GM10266 (cell line): ENCODE measurements around the gene ARMC2.

Experiments
- DNase-seq: peaks from one replicate; pipeline ENCODE4 v3.0.0; 2012; ENCODE audit errors: extremely low spot score
- CTCF ChIP-seq: IDR thresholded peaks from 2 replicates; pipeline ENCODE4 v1.5.1; 2012; ENCODE audit warnings: mild to moderate bottlenecking, low read depth; ENCODE audit not compliant: control insufficient read depth, insufficient read depth; ENCODE audit errors: missing control alignments

ARMC2 gene

GRCh38 chr6:109001291-109001894 is 153.2 kb downstream of the ARMC2 start:
- TF ChIP-seq CTCF = no peak
- DNase-seq = no peak

- no peak for TF ChIP-seq CTCF
- DNase-seq = no peak
Observed at GRCh38 chr6:109002051-109002697, 154.0 kb downstream of the ARMC2 start.

GRCh38 chr6:109002882-109003281 is 154.7 kb downstream of the ARMC2 start:
- DNase-seq = no peak
- TF ChIP-seq CTCF = no peak

GRCh38 chr6:109006818-109007217 is 158.6 kb downstream of the ARMC2 start:
- no peak for DNase-seq
- no peak for TF ChIP-seq CTCF

GRCh38 chr6:109007521-109007920 is 159.3 kb downstream of the ARMC2 start:
- DNase-seq = no peak
- TF ChIP-seq CTCF = no peak

GRCh38 chr6:109008054-109008453 is 159.8 kb downstream of the ARMC2 start:
- TF ChIP-seq CTCF = no peak
- peak; percentile 25 for DNase-seq

- TF ChIP-seq CTCF = no peak
- peak; percentile 35 for DNase-seq
Observed at GRCh38 chr6:109008537-109009235, 160.5 kb downstream of the ARMC2 start.
